Epithelial cell of esophagus (primary cell): ENCODE data around the gene HOXB13.

Experiments used
- DNase-seq: peaks from one replicate; pipeline ENCODE4 v3.0.0; 2010; ENCODE audit warnings: low read depth
- H3K4me3 ChIP-seq: 2 replicates; pipeline ENCODE4 v1.5.1; 2011; ENCODE audit warnings: mild to moderate bottlenecking, low read length, control low read depth
- CTCF ChIP-seq: IDR thresholded peaks from 2 replicates; pipeline ENCODE4 v1.5.1; 2011; ENCODE audit warnings: low read depth, mild to moderate bottlenecking, low read length, control low read depth, inconsistent platforms; ENCODE audit not compliant: insufficient read depth; ENCODE audit errors: missing control alignments

Gene HOXB13

GRCh38 chr17:48732688-48733629, 4.4 kb upstream of the HOXB13 start:
- H3K4me3 ChIP-seq = no peak overlapping the region
- DNase-seq = no peak

GRCh38 chr17:48731355-48731754, 2.8 kb upstream of the HOXB13 start:
- no peak for TF ChIP-seq CTCF
- no peak for DNase-seq
- H3K4me3 ChIP-seq = no peak overlapping the region

More at GRCh38 chr17:48732688-48733629, 4.4 kb upstream of the HOXB13 start:
- TF ChIP-seq CTCF = no peak

- no peak for DNase-seq
- no peak overlapping the region for H3K4me3 ChIP-seq
- TF ChIP-seq CTCF = no peak
Observed at GRCh38 chr17:48730240-48730550, 1.6 kb upstream of the HOXB13 start.

- H3K4me3 ChIP-seq = no peak overlapping the region
Observed at GRCh38 chr17:48729335-48730239, 1.0 kb upstream of the HOXB13 start.

GRCh38 chr17:48727415-48728175, 955 bp downstream of the HOXB13 start:
- no peak for DNase-seq
- TF ChIP-seq CTCF = no peak
- no peak overlapping the region for H3K4me3 ChIP-seq

More at GRCh38 chr17:48729335-48730239, 1.0 kb upstream of the HOXB13 start:
- DNase-seq = no peak
- no peak for TF ChIP-seq CTCF

- no peak for DNase-seq
- no peak overlapping the region for H3K4me3 ChIP-seq
- TF ChIP-seq CTCF = no peak
Observed at GRCh38 chr17:48726916-48727286, 1.6 kb downstream of the HOXB13 start.
